NCI-H69 (cell line): Measurements from ENCODE around the gene SLC12A6.

Experiments
- DNase-seq: peaks from one replicate; lab custom pipeline; 2025; lab: John Stamatoyannopoulos, UW

The SLC12A6 gene

GRCh38 chr15:34259566-34259965, 78.0 kb downstream of the SLC12A6 start:
- DNase-seq = no peak

- no peak for DNase-seq
Measured at GRCh38 chr15:34258151-34258550, 79.4 kb downstream of the SLC12A6 start.

GRCh38 chr15:34252545-34252944, 85.0 kb downstream of the SLC12A6 start:
- DNase-seq = no peak

- DNase-seq = no peak
Measured at GRCh38 chr15:34248190-34248589, 89.4 kb downstream of the SLC12A6 start.

GRCh38 chr15:34246276-34246976, 91.2 kb downstream of the SLC12A6 start:
- no peak for DNase-seq

GRCh38 chr15:34243226-34243625, 94.4 kb downstream of the SLC12A6 start:
- no peak for DNase-seq

GRCh38 chr15:34242331-34242710, 95.3 kb downstream of the SLC12A6 start:
- no peak for DNase-seq

GRCh38 chr15:34241376-34242330, 95.9 kb downstream of the SLC12A6 start:
- peak; percentile 47 for DNase-seq

- no peak for DNase-seq
Measured at GRCh38 chr15:34240537-34240936, 97.0 kb downstream of the SLC12A6 start.

- no peak for DNase-seq
Measured at GRCh38 chr15:34239151-34239808, 98.3 kb downstream of the SLC12A6 start.

GRCh38 chr15:34233614-34234013, 104.0 kb downstream of the SLC12A6 start:
- DNase-seq = no peak

GRCh38 chr15:34223904-34224596, 113.5 kb downstream of the SLC12A6 start:
- DNase-seq = peak; percentile 48

- DNase-seq = no peak
Measured at GRCh38 chr15:34217587-34218225, 119.9 kb downstream of the SLC12A6 start.

- DNase-seq = no peak
Measured at GRCh38 chr15:34216527-34217270, 120.9 kb downstream of the SLC12A6 start.

- no peak for DNase-seq
Measured at GRCh38 chr15:34214135-34214534, 123.4 kb downstream of the SLC12A6 start.

GRCh38 chr15:34213690-34214089, 123.9 kb downstream of the SLC12A6 start:
- no peak for DNase-seq

- peak; percentile 98 for DNase-seq
Measured at GRCh38 chr15:34209421-34210282, 127.9 kb downstream of the SLC12A6 start, which contains the start of gene KATNBL1. Gene KATNBL1 (minus strand): TSS chr15:34210096. CDS start chr15:34163676, 46,420 bp downstream.

GRCh38 chr15:34206011-34206410, 131.6 kb downstream of the SLC12A6 start:
- DNase-seq = no peak

- DNase-seq = no peak
Measured at GRCh38 chr15:34203936-34204335, 133.6 kb downstream of the SLC12A6 start.

- DNase-seq = no peak
Measured at GRCh38 chr15:34203305-34203704, 134.3 kb downstream of the SLC12A6 start.
